Osteoblast (primary cell): ENCODE measurements around the gene DPYSL4. TPM values are rescaled to one million over a fixed set of nuclear protein-coding genes. Genes with fewer than 3 reads are reported as not detected.

ENCODE experiments used
- DNase-seq: peaks from one replicate; pipeline ENCODE4 v3.0.0; 2011; ENCODE audit warnings: low spot score, mixed read lengths; ENCODE audit not compliant: insufficient read length; ENCODE audit errors: missing footprints
- H2AFZ ChIP-seq: 2 replicates; pipeline ENCODE4 v1.6.0; 2011; ENCODE audit warnings: mild to moderate bottlenecking, low read length
- H3K27ac ChIP-seq: 2 replicates; pipeline ENCODE4 v1.5.1; 2011; ENCODE audit warnings: mild to moderate bottlenecking, low read depth, low read length, moderate library complexity
- H3K27me3 ChIP-seq: 2 replicates; pipeline ENCODE4 v1.6.0; 2012; ENCODE audit warnings: mild to moderate bottlenecking, control low read depth, inconsistent platforms, low read length, moderate library complexity; ENCODE audit not compliant: insufficient read depth
- H3K36me3 ChIP-seq: 2 replicates; pipeline ENCODE4 v1.5.1; 2011; ENCODE audit warnings: mild to moderate bottlenecking, low read length, control low read depth, moderate library complexity; ENCODE audit not compliant: insufficient read depth
- H3K4me1 ChIP-seq: 2 replicates; pipeline ENCODE4 v1.5.1; 2011; ENCODE audit warnings: mild to moderate bottlenecking, low read length, control low read depth, moderate library complexity; ENCODE audit not compliant: insufficient read depth
- H3K4me2 ChIP-seq: 2 replicates; pipeline ENCODE4 v1.6.0; 2011; ENCODE audit warnings: mild to moderate bottlenecking, low read length; ENCODE audit not compliant: insufficient read depth
- H3K4me3 ChIP-seq: fragments of 200-600 bp; sonication (generic); 3 replicates; pipeline ENCODE4 v1.5.1; 2012; ENCODE audit warnings: mild to moderate bottlenecking, low read length, inconsistent platforms; ENCODE audit not compliant: insufficient read depth
- H3K79me2 ChIP-seq: 2 replicates; pipeline ENCODE4 v1.6.0; 2012; ENCODE audit warnings: mild to moderate bottlenecking, low read length, control low read depth, inconsistent platforms; ENCODE audit not compliant: insufficient read depth
- H3K9me3 ChIP-seq: 2 replicates; pipeline ENCODE4 v1.5.1; 2011; ENCODE audit warnings: low read depth, low read length, control low read depth
- H4K20me1 ChIP-seq: 2 replicates; pipeline ENCODE4 v1.6.0; 2012; ENCODE audit warnings: mild to moderate bottlenecking, low read length, control low read depth; ENCODE audit not compliant: insufficient read depth
- CTCF ChIP-seq: IDR thresholded peaks from 2 replicates; pipeline ENCODE4 v1.5.1; 2011; ENCODE audit warnings: mild to moderate bottlenecking, low read depth, low read length, moderate library complexity; ENCODE audit errors: extremely low read depth
- total RNA-seq: library from RNA; depleted of rRNA; stranded (reverse); fragments of >200 nt; gene quantifications from 2 replicates; pipeline ENCODE4 v1.2.3, GENCODE V29; 2012

Gene DPYSL4
- total RNA-seq, 1 donor: 0.72 TPM

- Histone ChIP-seq H3K4me1 (no peaks in the 10 kb centered on the region), H3K36me3 (no peaks in the 10 kb centered on the region), H2AFZ (no peak overlapping the region), H3K27ac (no peak overlapping the region), H3K4me3 (no peak overlapping the region), H3K79me2 (no peaks in the 10 kb centered on the region), H4K20me1 (no peaks in the 10 kb centered on the region), H3K9me3 (no peaks in the 10 kb centered on the region), H3K27me3 (no peaks in the 10 kb centered on the region), H3K4me2 (no peak overlapping the region)
- no peak for TF ChIP-seq CTCF
- DNase-seq: peak; percentile 61
Observed at GRCh38 chr10:132169766-132170560, 16.8 kb upstream of the DPYSL4 start.

GRCh38 chr10:132170561-132171361 lies 16.0 kb upstream of the DPYSL4 start:
- DNase-seq: no peak
- H3K4me3 ChIP-seq: no peak overlapping the region
- H3K4me2 ChIP-seq: no peak overlapping the region
- no peaks in the 10 kb centered on the region for H3K27me3 ChIP-seq
- no peak overlapping the region for H3K27ac ChIP-seq
- no peaks in the 10 kb centered on the region for H3K4me1 ChIP-seq
- H3K9me3 ChIP-seq: no peaks in the 10 kb centered on the region
- H3K79me2 ChIP-seq: no peaks in the 10 kb centered on the region
- H2AFZ ChIP-seq: no peak overlapping the region
- no peaks in the 10 kb centered on the region for H4K20me1 ChIP-seq
- TF ChIP-seq CTCF: no peak
- no peaks in the 10 kb centered on the region for H3K36me3 ChIP-seq

DNA sequence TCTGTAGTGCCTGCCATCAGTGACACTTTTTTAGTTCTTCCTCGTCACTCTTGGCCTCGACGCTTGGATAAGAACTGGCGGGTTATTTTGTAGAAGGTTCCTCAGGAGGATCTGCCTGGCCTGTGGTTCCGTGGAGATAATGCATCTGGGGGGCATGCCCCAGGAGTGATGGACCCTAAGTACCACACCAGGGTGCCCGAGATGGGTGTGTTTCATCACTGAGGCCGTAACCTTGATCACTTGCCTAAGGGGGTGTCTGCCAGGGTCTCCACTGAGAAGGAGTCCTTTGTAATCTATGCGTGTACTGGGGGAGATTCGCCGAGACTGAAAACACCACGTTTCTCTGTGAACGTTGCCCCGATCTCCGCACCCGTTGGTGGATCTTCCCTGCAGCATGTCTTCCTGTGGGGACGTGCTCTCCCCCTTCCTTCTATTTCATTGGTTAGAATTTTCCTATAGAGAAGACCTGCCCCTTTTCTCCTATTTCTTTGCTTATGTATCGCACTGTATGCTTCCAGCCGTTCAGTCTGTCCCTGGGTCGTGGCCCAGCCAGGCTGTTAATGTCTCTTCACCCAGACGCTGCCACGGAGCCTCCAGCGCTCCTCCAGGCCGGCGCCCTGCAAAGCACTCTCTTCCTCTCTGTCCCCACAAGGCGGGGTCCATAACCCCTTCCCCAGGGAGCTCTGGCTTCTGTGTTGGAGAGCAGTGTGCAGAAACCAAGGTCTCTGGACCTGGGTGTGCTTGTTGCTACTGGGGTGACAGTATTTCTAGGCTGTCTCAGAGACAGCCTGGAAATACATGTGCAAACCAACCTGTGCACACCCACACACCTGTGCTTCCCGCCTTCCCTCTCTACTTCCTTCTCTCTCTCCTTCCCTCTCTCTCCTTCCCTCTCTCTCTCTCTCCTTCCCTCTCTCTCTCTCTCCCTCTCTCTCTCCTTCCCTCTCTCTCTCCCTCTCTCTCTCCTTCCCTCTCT lies 14.4 kb upstream of the DPYSL4 start:
- H3K4me3 ChIP-seq: no peak overlapping the region
- peaks cover 11% of the 10 kb centered on the region for H3K27me3 ChIP-seq
- H3K9me3 ChIP-seq: no peaks in the 10 kb centered on the region
- no peaks in the 10 kb centered on the region for H3K36me3 ChIP-seq
- H3K27ac ChIP-seq: no peak overlapping the region
- DNase-seq: no peak
- H3K4me1 ChIP-seq: no peaks in the 10 kb centered on the region
- no peak for TF ChIP-seq CTCF
- no peaks in the 10 kb centered on the region for H3K79me2 ChIP-seq
- no peak overlapping the region for H3K4me2 ChIP-seq
- no peaks in the 10 kb centered on the region for H4K20me1 ChIP-seq
- no peak overlapping the region for H2AFZ ChIP-seq
